Measurements from ENCODE around the gene TARBP1. TPM values are rescaled to one million over a fixed set of nuclear protein-coding genes. Genes with fewer than 3 reads are reported as not detected.

The TARBP1 gene
- total and polyA plus RNA-seq, 2 of the 13 experiments (the other 11 are each of a cell fraction or from before 2014, with no cell fraction given), result 37.7 to 67.0 TPM

GRCh38 chr1:234373064-234373958 is 105.7 kb downstream of the TARBP1 start, which contains the start of gene COA6 (continued):
- TF ChIP-seq GFI1 (CRISPR knock-in tag; IDR thresholded peaks at IDR 0.05; ENCODE audit: borderline replicate concordance), result peak; percentile 70; the same call in 1 of the 2 replicates
- peak; percentile 33 for TF ChIP-seq MED8 (CRISPR knock-in tag; IDR thresholded peaks at IDR 0.05; ENCODE audit: insufficient replicate concordance)
- no peak for TF ChIP-seq CBX2 (IDR thresholded peaks at IDR 0.05; ENCODE audit: low read depth, low read length)
- TF ChIP-seq CBX2 (CRISPR knock-in tag; IDR thresholded peaks at IDR 0.05; ENCODE audit: low read depth), result no peak
- TF ChIP-seq TAF15 (IDR thresholded peaks at IDR 0.05; ENCODE audit: low read depth, low read length, poor library complexity, severe bottlenecking), result no peak
- TF ChIP-seq SIN3A (IDR thresholded peaks at IDR 0.05; ENCODE audit: borderline replicate concordance, low read depth, low read length), result peak; percentile 64; the same call in 1 of the 2 replicates
- TF ChIP-seq SALL2 (CRISPR knock-in tag; IDR thresholded peaks at IDR 0.05), result peak; percentile 45; the same call in 1 of the 2 replicates
- TF ChIP-seq HNRNPL (IDR thresholded peaks at IDR 0.05; ENCODE audit: low read depth, low read length), result 0 out of 2 replicates have a peak, but pooled peaks have one; percentile 51
- 0 out of 2 replicates have a peak, but pooled peaks have one; percentile 43 for TF ChIP-seq ZNF713 (CRISPR knock-in tag; IDR thresholded peaks at IDR 0.05)
- TF ChIP-seq REST (IDR thresholded peaks at IDR 0.05; ENCODE audit: borderline replicate concordance in 1 of 2, low read depth in 1 of 2, low read length in 2 of 2), result peak in 1 of 2 experiments; percentile 37; a peak in 1 of 4 replicates
- TF ChIP-seq ZNF564 (CRISPR knock-in tag; IDR thresholded peaks at IDR 0.05), result peak; percentile 73
- TF ChIP-seq ARID2 (CRISPR knock-in tag; IDR thresholded peaks at IDR 0.05; ENCODE audit: borderline replicate concordance), result peak; percentile 81; the same call in 1 of the 2 replicates
- TF ChIP-seq ZBTB20 (CRISPR knock-in tag; IDR thresholded peaks at IDR 0.05; ENCODE audit: borderline replicate concordance, low read depth), result peak; percentile 98
- peak; percentile 58; the same call in 1 of the 2 replicates for TF ChIP-seq NCOR1 (IDR thresholded peaks at IDR 0.05; ENCODE audit: borderline replicate concordance, low read length)
- peak; percentile 79 for TF ChIP-seq ZNF747 (CRISPR knock-in tag; IDR thresholded peaks at IDR 0.05; ENCODE audit: borderline replicate concordance)
- TF ChIP-seq ZBTB3 (CRISPR knock-in tag; IDR thresholded peaks at IDR 0.05; ENCODE audit: borderline replicate concordance, low read depth), result 0 out of 2 replicates have a peak, but pooled peaks have one; percentile 47
- peak; percentile 93 for TF ChIP-seq ZNF788 (CRISPR knock-in tag; IDR thresholded peaks at IDR 0.05; ENCODE audit: borderline replicate concordance)
- TF ChIP-seq PHF21A (CRISPR knock-in tag; IDR thresholded peaks at IDR 0.05), result 0 out of 2 replicates have a peak, but pooled peaks have one; percentile 82
- TF ChIP-seq ZZZ3 (CRISPR knock-in tag; IDR thresholded peaks at IDR 0.05; ENCODE audit: borderline replicate concordance), result no peak
- peak; percentile 91 for TF ChIP-seq RBM39 (IDR thresholded peaks at IDR 0.05; ENCODE audit: low read depth, low read length, poor library complexity, severe bottlenecking)
- TF ChIP-seq THAP11 (CRISPR knock-in tag; IDR thresholded peaks at IDR 0.05), result peak; percentile 95
- peak; percentile 91 for TF ChIP-seq RBFOX2 (IDR thresholded peaks at IDR 0.05; ENCODE audit: low read depth, low read length)
- TF ChIP-seq FOXM1 (CRISPR knock-in tag; IDR thresholded peaks at IDR 0.05), result no peak
- 0 out of 2 replicates have a peak, but pooled peaks have one; percentile 60 for TF ChIP-seq ZNF546 (CRISPR knock-in tag; conservative IDR thresholded peaks at IDR 0.05)
- peak; percentile 75 for TF ChIP-seq HDAC2 (CRISPR knock-in tag; IDR thresholded peaks at IDR 0.05)
- TF ChIP-seq DNMT1 (CRISPR knock-in tag; IDR thresholded peaks at IDR 0.05), result peak; percentile 52; the same call in 1 of the 2 replicates
